Endothelial cell (in vitro differentiated cells): ENCODE measurements around the gene APOC1. TPM values are rescaled to one million over a fixed set of nuclear protein-coding genes. Genes with fewer than 3 reads are reported as not detected.

Experiments used
- DNase-seq: peaks from one replicate; pipeline ENCODE4 v3.0.0; 2021; ENCODE audit warnings: low spot score
- H3K27ac Mint-ChIP-seq: one replicate; pipeline ENCODE4 v1.8.0; 2021; ENCODE audit warnings: mixed read lengths, inconsistent platforms; ENCODE audit not compliant: unreplicated experiment
- H3K27me3 Mint-ChIP-seq: one replicate; pipeline ENCODE4 v1.8.0; 2021; ENCODE audit warnings: mild to moderate bottlenecking, moderate library complexity, mixed read lengths, inconsistent platforms; ENCODE audit not compliant: unreplicated experiment
- H3K36me3 Mint-ChIP-seq: one replicate; pipeline ENCODE4 v1.8.0; 2021; ENCODE audit warnings: mild to moderate bottlenecking, low read depth, mixed read lengths, inconsistent platforms; ENCODE audit not compliant: unreplicated experiment
- H3K4me1 Mint-ChIP-seq: one replicate; pipeline ENCODE4 v1.8.0; 2021; ENCODE audit warnings: mild to moderate bottlenecking, mixed read lengths, inconsistent platforms; ENCODE audit not compliant: unreplicated experiment
- H3K4me3 Mint-ChIP-seq: one replicate; pipeline ENCODE4 v1.8.0; 2021; ENCODE audit warnings: mild to moderate bottlenecking, mixed read lengths, inconsistent platforms; ENCODE audit not compliant: unreplicated experiment
- H3K9me3 Mint-ChIP-seq: one replicate; pipeline ENCODE4 v1.8.0; 2021; ENCODE audit warnings: mixed read lengths, inconsistent platforms; ENCODE audit not compliant: unreplicated experiment
- total RNA-seq: library from RNA; stranded (reverse); fragmentation: NEBNext Ultra II Directional; extraction: Animal tissue kit (Norgen Biotek cat#: 25700); gene quantifications from one replicate; pipeline ENCODE4 v1.2.1, GENCODE V29; 2021; ENCODE audit not compliant: unreplicated experiment
- TF ChIP-seq, protein P1 (sequence below): fragments of 200-600 bp; sonication (generic); IDR thresholded peaks from one replicate; pipeline ENCODE4 v1.5.0; 2021; ENCODE audit warnings: antibody characterized with exemption; ENCODE audit not compliant: unreplicated experiment

The APOC1 gene
- total RNA-seq, 1 donor from 2014 or later, result 44.8 TPM

DNA sequence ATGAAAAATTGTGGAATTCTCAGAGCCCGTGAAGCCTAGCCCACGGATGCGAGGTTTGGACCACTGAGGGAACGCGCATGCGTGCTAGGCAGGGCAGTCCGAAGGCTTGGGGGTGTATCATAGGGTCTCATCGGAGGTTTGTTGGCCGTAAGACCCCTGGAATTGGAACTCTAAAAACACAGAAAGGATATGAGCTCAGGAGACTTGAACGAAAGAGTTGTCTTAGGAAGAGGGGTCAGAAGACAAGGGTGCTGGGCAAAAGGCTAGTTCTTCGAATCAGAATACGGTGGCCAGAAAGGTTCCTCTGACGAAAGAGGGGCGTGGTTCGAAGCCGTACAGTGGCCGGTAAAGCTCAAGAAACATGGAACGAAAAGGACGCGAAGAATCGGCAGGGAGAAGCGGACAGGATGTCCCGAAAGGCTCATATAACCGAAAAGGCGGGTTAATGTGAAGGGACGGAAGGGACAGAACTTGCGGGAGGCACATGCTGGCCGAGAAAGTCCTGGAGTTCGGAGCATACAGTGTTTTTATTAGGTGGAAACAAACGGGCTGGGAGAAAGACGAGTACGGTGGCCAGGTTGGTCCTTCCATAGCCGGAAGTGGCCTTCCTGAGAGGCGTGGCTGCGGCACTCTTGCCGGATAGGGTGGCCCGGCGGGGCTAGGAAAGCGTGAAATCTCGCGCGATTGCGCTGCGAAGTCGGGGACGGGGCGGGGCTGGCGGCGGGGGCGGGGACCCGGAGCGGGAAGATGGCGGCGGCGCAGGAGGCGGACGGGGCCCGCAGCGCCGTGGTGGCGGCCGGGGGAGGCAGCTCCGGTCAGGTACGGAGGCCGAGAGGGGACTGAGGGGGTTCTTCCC is 40.5 kb downstream of the APOC1 start, which contains the start of gene CLPTM1:
TSS of gene CLPTM1 (plus strand) at position 732 of the 856 bp plus-strand sequence. CDS start at position 748, 16 bp downstream.
- no peaks in the 10 kb centered on the region for H3K9me3 Mint-ChIP-seq
- peaks cover 13% of the 10 kb centered on the region for H3K27me3 Mint-ChIP-seq
- H3K36me3 Mint-ChIP-seq, result peaks cover 11% of the 10 kb centered on the region
- H3K4me3 Mint-ChIP-seq, result peak within 1 kb of the TSS; percentile 97
- peak within 1 kb of the TSS; percentile 99 for H3K27ac Mint-ChIP-seq
- peak; percentile 96 for DNase-seq
- H3K4me1 Mint-ChIP-seq, result peaks cover 40% of the 10 kb centered on the region
- TF ChIP-seq, protein P1, sequence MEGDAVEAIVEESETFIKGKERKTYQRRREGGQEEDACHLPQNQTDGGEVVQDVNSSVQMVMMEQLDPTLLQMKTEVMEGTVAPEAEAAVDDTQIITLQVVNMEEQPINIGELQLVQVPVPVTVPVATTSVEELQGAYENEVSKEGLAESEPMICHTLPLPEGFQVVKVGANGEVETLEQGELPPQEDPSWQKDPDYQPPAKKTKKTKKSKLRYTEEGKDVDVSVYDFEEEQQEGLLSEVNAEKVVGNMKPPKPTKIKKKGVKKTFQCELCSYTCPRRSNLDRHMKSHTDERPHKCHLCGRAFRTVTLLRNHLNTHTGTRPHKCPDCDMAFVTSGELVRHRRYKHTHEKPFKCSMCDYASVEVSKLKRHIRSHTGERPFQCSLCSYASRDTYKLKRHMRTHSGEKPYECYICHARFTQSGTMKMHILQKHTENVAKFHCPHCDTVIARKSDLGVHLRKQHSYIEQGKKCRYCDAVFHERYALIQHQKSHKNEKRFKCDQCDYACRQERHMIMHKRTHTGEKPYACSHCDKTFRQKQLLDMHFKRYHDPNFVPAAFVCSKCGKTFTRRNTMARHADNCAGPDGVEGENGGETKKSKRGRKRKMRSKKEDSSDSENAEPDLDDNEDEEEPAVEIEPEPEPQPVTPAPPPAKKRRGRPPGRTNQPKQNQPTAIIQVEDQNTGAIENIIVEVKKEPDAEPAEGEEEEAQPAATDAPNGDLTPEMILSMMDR, result no peak

DNA sequence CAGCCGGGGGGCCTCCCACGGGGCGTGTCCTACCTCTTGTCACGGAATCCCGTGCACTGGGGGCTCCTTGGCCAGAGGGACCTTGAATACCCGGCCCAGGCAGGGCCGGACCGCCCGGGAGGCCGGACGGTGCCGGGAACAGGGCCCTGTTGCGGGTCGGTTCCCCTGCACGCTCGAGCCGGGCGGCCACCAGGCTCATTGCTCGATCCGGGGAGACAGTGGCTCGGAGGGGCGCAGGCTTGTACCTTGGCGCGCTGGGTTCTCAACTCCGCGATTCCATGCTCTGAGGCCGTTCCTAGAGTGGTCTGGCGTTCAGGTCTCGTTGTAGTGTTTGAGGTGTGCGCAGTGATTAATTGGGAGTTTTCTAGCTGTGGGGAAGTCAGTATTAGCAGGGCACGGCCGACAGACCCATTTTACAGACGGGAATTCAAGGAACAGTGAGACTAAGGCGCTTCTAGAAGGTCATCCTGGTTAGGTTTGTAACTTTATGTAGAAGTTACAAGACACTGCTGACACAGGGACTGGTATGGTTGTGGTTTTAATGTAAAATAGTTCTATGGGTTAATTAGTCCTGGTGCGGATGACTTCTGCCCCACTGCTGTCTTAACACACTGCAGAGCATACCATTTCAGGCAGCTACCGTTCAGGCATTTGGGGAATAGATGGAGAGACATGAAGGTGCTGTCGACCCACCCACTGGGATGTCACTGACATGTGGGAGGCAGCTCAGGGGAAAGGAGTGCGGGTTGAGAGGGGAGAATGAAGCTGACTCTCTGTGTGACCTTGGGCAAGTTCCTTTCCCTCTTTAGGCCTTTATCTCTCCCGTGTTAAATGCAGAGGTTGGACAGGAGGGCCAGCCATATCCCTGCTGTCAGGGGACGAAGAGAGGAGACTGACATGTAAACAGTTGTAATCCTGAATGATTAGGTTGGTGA is 41.4 kb downstream of the APOC1 start:
- Mint-ChIP-seq H3K4me1 (peaks cover 40% of the 10 kb centered on the region), H3K4me3 (peak overlapping the region; percentile 97), H3K27me3 (peaks cover 14% of the 10 kb centered on the region), H3K36me3 (peaks cover 19% of the 10 kb centered on the region), H3K9me3 (no peaks in the 10 kb centered on the region), H3K27ac (peak overlapping the region; percentile 80)
- TF ChIP-seq, protein P1, result no peak
- DNase-seq, result no peak

DNA sequence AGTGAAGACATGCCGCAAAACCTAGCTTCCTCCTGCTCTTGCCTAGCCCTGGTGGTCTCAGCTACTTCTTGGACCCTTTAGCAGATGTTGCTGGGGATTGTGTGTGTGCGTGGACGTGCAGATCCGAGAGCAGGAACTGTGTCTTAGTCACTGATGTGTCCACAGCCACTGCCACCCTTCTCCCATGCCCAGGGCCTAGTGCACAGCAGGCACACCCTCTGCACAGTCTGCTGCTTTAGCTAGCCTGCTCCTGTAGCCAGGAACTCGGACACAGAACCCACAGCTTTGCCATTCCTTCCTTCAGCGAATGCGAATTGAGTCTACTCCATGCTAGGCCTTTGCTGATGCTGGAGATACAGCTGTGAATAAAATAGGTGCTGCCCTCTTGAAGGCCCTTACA is 43.1 kb downstream of the APOC1 start:
- TF ChIP-seq, protein P1, result no peak
- Mint-ChIP-seq H3K27ac (peak overlapping the region; percentile 74), H3K4me1 (peaks cover 40% of the 10 kb centered on the region), H3K36me3 (peaks cover 27% of the 10 kb centered on the region), H3K27me3 (peaks cover 14% of the 10 kb centered on the region), H3K9me3 (no peaks in the 10 kb centered on the region), H3K4me3 (peak overlapping the region; percentile 97)
- DNase-seq, result no peak

DNA sequence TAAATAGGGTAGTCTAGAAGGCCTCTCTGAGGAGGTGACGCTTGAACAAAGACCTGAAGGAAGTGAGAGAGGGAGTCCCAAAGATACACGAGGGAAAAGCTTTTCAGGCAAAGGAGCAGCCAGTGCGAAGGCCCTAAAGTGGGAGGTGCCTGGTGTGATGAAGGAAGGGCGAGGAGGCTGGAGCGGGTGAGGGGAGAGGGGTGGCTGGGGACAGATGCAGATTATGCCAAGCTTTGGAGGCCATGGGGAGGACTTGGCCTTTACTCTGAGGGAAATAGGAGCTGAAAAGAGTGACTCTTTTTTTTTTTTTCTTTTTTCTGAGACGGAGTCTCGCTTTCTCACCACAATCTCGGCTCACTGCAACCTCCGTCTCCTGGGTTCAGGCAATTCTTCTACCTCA is 43.7 kb downstream of the APOC1 start:
- H3K4me3 Mint-ChIP-seq, result peak overlapping the region; percentile 34
- H3K36me3 Mint-ChIP-seq, result peaks cover 27% of the 10 kb centered on the region
- peak overlapping the region; percentile 74 for H3K27ac Mint-ChIP-seq

More for the DNA sequence above, 43.7 kb downstream of the APOC1 start:
- H3K27me3 Mint-ChIP-seq, result peaks cover 16% of the 10 kb centered on the region
- peaks cover 40% of the 10 kb centered on the region for H3K4me1 Mint-ChIP-seq
- TF ChIP-seq, protein P1, result no peak
- DNase-seq, result no peak
- H3K9me3 Mint-ChIP-seq, result no peaks in the 10 kb centered on the region
